ENCODE measurements around the gene SBK2. TPM values are rescaled to one million over a fixed set of nuclear protein-coding genes. Genes with fewer than 3 reads are reported as not detected.

The SBK2 gene, protein sequence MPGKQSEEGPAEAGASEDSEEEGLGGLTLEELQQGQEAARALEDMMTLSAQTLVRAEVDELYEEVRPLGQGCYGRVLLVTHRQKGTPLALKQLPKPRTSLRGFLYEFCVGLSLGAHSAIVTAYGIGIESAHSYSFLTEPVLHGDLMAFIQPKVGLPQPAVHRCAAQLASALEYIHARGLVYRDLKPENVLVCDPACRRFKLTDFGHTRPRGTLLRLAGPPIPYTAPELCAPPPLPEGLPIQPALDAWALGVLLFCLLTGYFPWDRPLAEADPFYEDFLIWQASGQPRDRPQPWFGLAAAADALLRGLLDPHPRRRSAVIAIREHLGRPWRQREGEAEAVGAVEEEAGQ
- total RNA-seq, result not detected in 2 replicates

DNA sequence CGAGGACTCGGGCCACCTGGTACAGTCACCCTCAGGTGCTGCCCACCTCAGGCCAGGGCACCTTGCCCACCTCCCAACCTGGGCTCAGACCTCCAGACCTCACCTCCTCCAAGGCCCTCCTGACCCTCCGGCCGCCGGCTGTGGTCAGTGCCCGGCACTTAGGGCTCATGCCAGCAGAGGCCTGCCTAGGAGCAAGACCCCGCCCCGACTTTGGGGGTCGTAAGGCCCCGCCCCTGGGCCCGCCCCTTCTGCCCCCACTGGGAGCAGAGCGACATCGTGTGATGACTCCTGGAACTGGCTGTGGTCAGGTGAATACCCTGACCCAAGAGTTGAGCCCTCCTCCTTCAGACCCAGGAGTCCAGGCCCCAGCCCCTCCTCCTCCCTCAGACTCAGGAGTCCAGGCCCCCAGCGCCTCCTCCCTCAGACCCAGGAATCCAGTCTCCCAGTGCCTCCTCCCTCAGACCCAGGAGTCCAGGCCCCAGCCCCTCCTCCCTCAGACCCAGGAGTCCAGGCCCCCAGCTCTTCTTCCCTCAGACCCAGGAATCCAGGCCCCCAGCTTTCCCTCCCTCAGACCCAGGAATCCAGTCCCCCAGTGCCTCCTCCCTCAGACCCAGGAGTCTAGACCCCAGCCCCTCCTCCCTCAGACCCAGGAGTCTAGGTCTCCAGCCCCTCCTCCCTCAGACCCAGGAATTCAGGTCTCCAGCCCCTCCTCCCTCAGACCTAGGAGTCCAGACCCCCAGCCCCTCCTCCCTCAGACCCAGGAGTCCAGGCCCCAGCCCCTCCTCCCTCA is at the start of gene SBK2:
Gene SBK2, minus strand, starts transcription at position 183 of the 790 bp plus-strand sequence. CDS start 839 bp downstream, outside the sequence.

DNA sequence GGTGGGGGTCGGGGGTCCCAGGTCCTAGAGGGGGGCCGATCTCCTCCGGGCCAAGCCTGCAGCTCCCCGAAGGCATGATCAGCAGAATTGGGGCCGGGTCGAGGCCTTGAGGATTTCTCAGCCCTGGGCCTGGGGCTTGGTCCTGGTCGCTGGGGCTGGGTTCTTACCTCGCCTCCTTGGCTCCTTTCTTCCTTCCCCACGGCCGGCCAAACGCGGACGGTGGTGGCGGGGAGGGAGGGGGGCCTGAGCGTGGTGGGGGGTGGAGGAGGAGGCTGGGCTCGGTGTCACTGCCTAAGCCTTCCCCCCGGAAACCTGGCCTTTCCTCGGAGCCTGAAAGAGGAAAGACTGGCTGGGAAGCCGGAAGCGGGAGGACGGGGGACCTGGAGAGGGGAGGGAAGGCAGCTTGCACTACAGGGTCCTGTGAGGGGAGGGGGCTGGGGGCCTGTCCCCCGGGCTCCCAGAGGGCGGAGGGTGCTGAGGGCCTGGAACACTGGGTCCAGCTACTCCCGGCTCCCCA is 43.8 kb upstream of the SBK2 start, which contains the start of gene ZNF579:
Gene ZNF579, minus strand, starts transcription at position 221 of the 517 bp plus-strand sequence. CDS start 1,209 bp downstream, outside the sequence.

DNA sequence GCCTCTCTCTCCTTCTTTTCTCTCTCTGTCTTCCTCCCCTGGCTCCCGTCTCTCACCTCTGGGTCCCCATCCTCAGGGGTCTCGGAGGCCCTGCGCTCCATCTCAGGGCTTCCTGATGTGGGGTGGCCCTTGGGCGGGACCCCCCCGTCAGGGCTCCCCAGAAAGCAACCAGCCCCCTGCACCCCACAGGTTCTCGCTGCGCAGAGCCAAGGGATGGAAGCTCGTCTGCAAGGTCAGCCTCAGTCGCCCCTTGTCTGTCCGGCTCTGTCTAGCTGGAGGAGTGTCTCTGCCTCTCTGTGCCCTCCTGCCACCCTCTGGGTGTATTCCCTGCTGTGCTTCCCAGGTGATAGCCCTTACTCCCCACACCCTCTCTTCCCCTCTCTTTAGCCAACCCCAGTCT is 8.5 kb upstream of the SBK2 start, which contains the start of gene SBK3:
Gene SBK3, minus strand, starts transcription at position 101 of the 400 bp plus-strand sequence. Its CDS starts 0 bp downstream, at position 101.

DNA sequence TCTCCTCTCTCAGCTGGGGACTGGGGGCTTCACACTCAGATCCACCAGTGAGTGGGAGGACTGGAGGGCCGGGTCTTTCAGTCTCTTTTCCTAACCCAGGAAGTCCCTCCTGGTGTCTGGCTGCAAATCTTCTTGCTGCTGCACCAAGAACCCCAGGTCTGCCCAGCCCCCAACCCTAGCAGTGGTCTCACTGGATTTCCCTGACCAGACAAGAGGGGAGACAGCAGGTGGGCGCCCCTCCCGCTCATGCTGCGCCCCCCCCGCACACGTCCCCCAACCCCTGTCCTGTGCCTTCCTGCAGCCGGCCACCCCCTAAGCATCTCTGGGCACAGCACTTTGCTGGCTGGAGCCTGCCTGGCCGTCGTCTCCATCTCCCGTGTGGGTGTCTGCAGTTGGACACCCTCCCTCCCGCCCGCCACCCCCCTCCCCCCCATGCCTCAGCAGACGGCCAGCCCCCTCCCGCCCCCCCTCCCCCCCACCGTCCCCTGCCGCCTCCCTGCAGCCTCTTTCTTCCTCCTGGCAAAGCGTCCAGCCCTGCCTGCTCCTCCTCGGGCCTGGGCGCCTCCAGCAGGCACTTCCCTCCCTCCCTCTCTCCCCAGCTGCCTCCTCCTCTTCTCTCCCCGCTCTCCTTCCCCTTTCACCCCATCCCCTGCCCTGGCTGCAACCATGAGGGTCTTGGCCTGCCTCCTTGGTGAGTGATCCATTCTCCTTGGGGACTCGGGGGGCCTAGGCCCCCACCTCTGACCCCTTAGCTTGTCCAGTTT is 48.8 kb downstream of the SBK2 start, which contains the start of gene SSC5D:
Gene SSC5D, plus strand, starts transcription at position 513 of the 764 bp plus-strand sequence. Its CDS starts 154 bp downstream, at position 667.

DNA sequence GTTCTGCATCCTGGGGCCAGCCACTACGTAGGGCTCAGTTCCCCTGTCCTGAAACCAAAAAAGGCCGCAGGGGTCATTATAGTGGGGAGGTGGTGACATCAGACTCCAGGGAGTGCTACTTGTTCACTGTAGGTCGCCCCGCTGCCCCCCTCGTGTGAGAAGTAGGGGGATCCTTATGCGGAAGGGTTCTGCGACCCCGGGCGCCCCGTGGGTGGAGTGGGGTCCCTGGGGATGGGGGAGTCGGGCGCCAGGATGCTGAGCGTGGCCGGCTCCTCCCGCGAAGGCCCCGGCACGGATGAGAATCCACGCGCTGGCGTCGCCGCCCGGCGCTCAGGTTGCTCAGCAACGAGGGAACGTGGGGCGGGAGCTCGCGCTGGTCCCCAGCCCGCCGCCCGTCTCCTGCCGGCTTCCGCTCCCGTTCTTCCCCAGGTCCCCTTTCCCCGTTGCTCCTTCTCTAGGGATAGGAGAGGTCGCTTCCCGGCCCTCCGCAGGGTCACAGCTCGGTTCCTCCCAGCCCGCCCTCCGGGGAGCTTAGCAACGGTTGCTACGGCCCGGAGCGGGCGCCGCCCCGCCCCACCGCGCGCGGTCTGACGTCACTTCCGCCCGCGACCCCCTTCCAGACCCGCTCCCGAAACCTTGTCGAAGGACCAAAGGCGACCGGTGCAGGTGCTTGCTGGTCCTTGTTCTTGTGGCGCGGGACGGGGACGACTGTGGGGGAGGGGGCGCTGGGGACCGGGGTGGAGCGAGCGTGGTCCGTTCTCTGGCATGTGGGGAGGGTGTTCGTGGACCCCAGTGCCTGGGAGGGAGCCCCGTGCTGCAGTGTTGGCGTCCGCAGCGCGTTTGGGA is 52.1 kb downstream of the SBK2 start, which contains the start of gene NAT14:
Gene NAT14, plus strand, starts transcription at position 596 of the 846 bp plus-strand sequence. CDS start 521 bp downstream, outside the sequence.

Other genes starting within 250 kb of the SBK2 start
- gene TMEM150B, start 211.8 kb downstream of the SBK2 start, total RNA-seq, result not detected in 2 replicates
- gene KMT5C, start 197.3 kb downstream of the SBK2 start, total RNA-seq, result 3.9 and 6.2 TPM in 2 replicates
- not detected in 2 replicates for gene COX6B2, start 182.4 kb downstream of the SBK2 start, total RNA-seq
- not detected in 2 replicates for gene GARIN5B, start 173.9 kb downstream of the SBK2 start, total RNA-seq
- under 0.01 TPM in 1 of 2 replicates, not detected in the other for gene IL11, start 166.7 kb downstream of the SBK2 start, total RNA-seq
- gene TMEM190, start 160.3 kb downstream of the SBK2 start, total RNA-seq, result not detected in 2 replicates
- gene TMEM238, start 152.8 kb downstream of the SBK2 start, total RNA-seq, result not detected in 2 replicates
- gene RPL28, start 151.2 kb downstream of the SBK2 start, total RNA-seq, result 170 and 234 TPM in 2 replicates
- gene UBE2S, start 129.3 kb downstream of the SBK2 start, total RNA-seq, result 31.8 and 82.4 TPM in 2 replicates
- gene SHISA7, start 93.8 kb downstream of the SBK2 start, total RNA-seq, result not detected in 2 replicates
- 38.4 and 40.0 TPM in 2 replicates for gene ISOC2, start 75.5 kb downstream of the SBK2 start, total RNA-seq
- gene C19orf85, start 72.4 kb downstream of the SBK2 start, total RNA-seq, result not detected in 2 replicates
- gene ZNF628, start 60.5 kb downstream of the SBK2 start, total RNA-seq, result 0.81 and 1.8 TPM in 2 replicates
- gene NAT14, start 51.9 kb downstream of the SBK2 start, total RNA-seq, result 9.4 and 9.8 TPM in 2 replicates
- gene SSC5D, start 48.7 kb downstream of the SBK2 start, total RNA-seq, result 0.16 and 0.31 TPM in 2 replicates
- gene SBK3, start 8.4 kb upstream of the SBK2 start, total RNA-seq, result 0.13 and 0.16 TPM in 2 replicates
- 2.1 and 3.0 TPM in 2 replicates for gene ZNF579, start 43.7 kb upstream of the SBK2 start, total RNA-seq
- 1.3 and 3.1 TPM in 2 replicates for gene FIZ1, start 62.4 kb upstream of the SBK2 start, total RNA-seq
- gene ZNF524, start 63.2 kb upstream of the SBK2 start, total RNA-seq, result 9.5 and 10.5 TPM in 2 replicates
- gene ZNF865, start 68.5 kb upstream of the SBK2 start, total RNA-seq, result 0.97 and 1.5 TPM in 2 replicates
- gene ZNF784, start 87.4 kb upstream of the SBK2 start, total RNA-seq, result 3.9 and 4.7 TPM in 2 replicates
- gene ZNF580, start 103.9 kb upstream of the SBK2 start, total RNA-seq, result 1.5 and 2.9 TPM in 2 replicates
- 11.5 and 18.0 TPM in 2 replicates for gene ZNF581, start 106.5 kb upstream of the SBK2 start, total RNA-seq
- 5.3 and 11.0 TPM in 2 replicates for gene CCDC106, start 111.1 kb upstream of the SBK2 start, total RNA-seq
- gene U2AF2, start 117.9 kb upstream of the SBK2 start, total RNA-seq, result 94.9 and 152 TPM in 2 replicates
- gene EPN1, start 138.1 kb upstream of the SBK2 start, total RNA-seq, result 22.2 and 199 TPM in 2 replicates
- gene NLRP9, start 201.3 kb upstream of the SBK2 start, total RNA-seq, result not detected in 2 replicates
- gene RFPL4A, start 222.0 kb upstream of the SBK2 start, total RNA-seq, result 0.16 and 2.3 TPM in 2 replicates
- 0.31 TPM in 1 of 2 replicates, not detected in the other for gene RFPL4AL1, start 232.0 kb upstream of the SBK2 start, total RNA-seq